Spleen (tissue), 11 donors: ENCODE data around the gene SLC9C1. TPM values are rescaled to one million over a fixed set of nuclear protein-coding genes. Genes with fewer than 3 reads are reported as not detected.

Source experiments
- DNase-seq: peaks from one replicate; pipeline ENCODE4 v3.0.0-alpha.2; 2020
- H3K27ac ChIP-seq, 8 donors: fragments of 200-600 bp; sonication (generic) in 7 of 8; 1 replicate in 4 of 8; 2 replicates in 4 of 8; pipeline versions ENCODE4 v1.5.0 to v1.8.0; 2016 to 2021; ENCODE audit warnings: inconsistent platforms in 4 of 8, mild to moderate bottlenecking in 4 of 8, moderate library complexity in 1 of 8
- H3K27me3 ChIP-seq, 7 donors: fragments of 200-600 bp; sonication (generic) in 6 of 7; replicated peaks in 1 of 7; 1 replicate in 4 of 7; 2 replicates in 3 of 7; pipeline versions ENCODE4 v1.5.0 to v1.8.0; 2016 to 2021; ENCODE audit warnings: inconsistent platforms in 3 of 7, mild to moderate bottlenecking in 1 of 7
- H3K36me3 ChIP-seq, 6 donors: fragments of 200-600 bp; sonication (generic) in 5 of 6; 1 replicate in 4 of 6; 2 replicates in 2 of 6; pipeline versions ENCODE4 v1.5.0 to v1.8.0; 2016 to 2021; ENCODE audit warnings: inconsistent platforms in 2 of 6
- H3K4me1 ChIP-seq, 6 donors: fragments of 200-600 bp; sonication (generic) in 5 of 6; 1 replicate in 3 of 6; 2 replicates in 3 of 6; pipeline versions ENCODE4 v1.5.0 to v1.8.0; 2016 to 2021; ENCODE audit warnings: inconsistent platforms in 3 of 6
- H3K4me3 ChIP-seq, 8 donors: fragments of 200-600 bp; sonication (generic) in 7 of 8; 1 replicate in 4 of 8; 2 replicates in 4 of 8; pipeline versions ENCODE4 v1.5.0 to v1.8.0; 2016 to 2021; ENCODE audit warnings: inconsistent platforms in 4 of 8, mild to moderate bottlenecking in 4 of 8, moderate library complexity in 2 of 8
- H3K9me3 ChIP-seq, 8 donors: fragments of 200-600 bp; sonication (generic) in 7 of 8; 1 replicate in 4 of 8; 2 replicates in 4 of 8; pipeline versions ENCODE4 v1.5.0 to v1.8.0; 2016 to 2021; ENCODE audit warnings: inconsistent platforms in 4 of 8
- CTCF ChIP-seq, 11 experiments: fragments of 200-600 bp in 7 of 11; fragments of 450-650 bp in 4 of 11; sonication (generic) in 4 of 11; IDR thresholded peaks in 8 of 11; conservative IDR thresholded peaks in 3 of 11; 1 replicate in 7 of 11; 2 replicates in 4 of 11; pipeline versions ENCODE4 v1.4.0 to v1.8.0; 2016 to 2021; ENCODE audit warnings: antibody characterized with exemption in 11 of 11, inconsistent platforms in 4 of 11, mild to moderate bottlenecking in 1 of 11
- POLR2A ChIP-seq, 3 donors: fragments of 450-650 bp; IDR thresholded peaks; one replicate each; pipeline ENCODE4 v1.5.1; 2017; ENCODE audit warnings: antibody characterized with exemption in 3 of 3, mild to moderate bottlenecking in 1 of 3
- POLR2AphosphoS5 ChIP-seq, 3 donors: sonication (generic); formaldehyde crosslinking; IDR thresholded peaks; one replicate each; pipeline ENCODE4 v1.5.1; 2017; ENCODE audit warnings: antibody characterized with exemption in 3 of 3
- WGBS, 5 donors: extraction: QIAGEN DNeasy Blood & Tissue Kit in 3 of 5; methylation state at CpG; one replicate each; pipeline versions ENCODE4 v1.1.5 to v1.1.7; 2013 to 2018; 5-methylcytosine and 5-hydroxymethylcytosine counted together
- intact Hi-C: fragments of 100-400 bp; cut with DNase I; formaldehyde crosslinking; loops from one replicate; pipeline ENCODE4 v1.15.0; 2023; ENCODE audit warnings: low total_unique reads
- polyA plus RNA-seq, 3 donors: library from polyadenylated mRNA; stranded (reverse); fragments of 200-250 nt; gene quantifications; one replicate each; pipeline ENCODE4 v1.2.1, GENCODE V29; 2013
- total RNA-seq, 7 donors: library from RNA; depleted of rRNA in 3 of 7; stranded (reverse); fragments of >200 nt in 3 of 7; fragmentation: NEBNext Ultra II Directional in 4 of 7; extraction: Animal tissue kit (Norgen Biotek cat#: 25700) in 4 of 7; gene quantifications; one replicate each; pipeline versions ENCODE4 v1.1.0 to v1.2.1, GENCODE V29; 2016 to 2021
- donor health status: healthy with polysubstance abuse.
- donor health status: DM: no; HTN: no; CAD: no; lungs with moderate emphysema.
- donor health status: DM: no; HTN: no; CAD: no.
- donor health status: Bipolar disorder and iron deficiency.
- donor health status: healthy.
- donor health status: DM: no; HTN: no; CAD: no.
- donor health status: DM: yes; HTN: yes; CAD: no.

Gene SLC9C1
- total and polyA plus RNA-seq, 10 donors = 0.05 to 0.18 TPM; not detected in 8

GRCh38 chr3:112327371-112327951 is 33.4 kb upstream of the SLC9C1 start:
- H3K27ac ChIP-seq = no peak overlapping the region
- H3K4me1 ChIP-seq = peaks cover 0 to 7% (median 3%) of the 10 kb centered on the region in 6 donors
- no peak for TF ChIP-seq POLR2A (IDR thresholded peaks at IDR 0.05)
- TF ChIP-seq POLR2AphosphoS5 (IDR thresholded peaks at IDR 0.05) = no peak
- peak; percentile 38 to 73 (median 64) for TF ChIP-seq CTCF (IDR thresholded peaks at IDR 0.05 in 8 of 11, conservative IDR thresholded peaks at IDR 0.05 in 3 of 11)
- no peak overlapping the region for H3K4me3 ChIP-seq
- intact Hi-C loops = loop anchor here (5.0 kb wide), 1 partner anchor 190 kb away; no protein-coding TSS in a partner anchor
- peaks cover 0 to 3% (median 0%) of the 10 kb centered on the region in 7 donors for H3K27me3 ChIP-seq
- WGBS, 5 donors = 1 to 4% (median 2%) methylated on average over 2 of the region's 2 CpGs
- no peak for DNase-seq
- no peaks in the 10 kb centered on the region for H3K9me3 ChIP-seq
- no peaks in the 10 kb centered on the region for H3K36me3 ChIP-seq

GRCh38 chr3:112321867-112322652 is 28.0 kb upstream of the SLC9C1 start:
- WGBS, 5 donors = 73 to 87% (median 80%) methylated on average over 5 of the region's 5 CpGs
- H3K27ac ChIP-seq = no peak overlapping the region
- no peak overlapping the region for H3K4me3 ChIP-seq
- H3K27me3 ChIP-seq = no peaks in the 10 kb centered on the region
- DNase-seq = no peak
- H3K36me3 ChIP-seq = no peaks in the 10 kb centered on the region
- TF ChIP-seq POLR2AphosphoS5 (IDR thresholded peaks at IDR 0.05) = no peak
- TF ChIP-seq CTCF (IDR thresholded peaks at IDR 0.05 in 8 of 11, conservative IDR thresholded peaks at IDR 0.05 in 3 of 11) = no peak
- no peak for TF ChIP-seq POLR2A (IDR thresholded peaks at IDR 0.05)
- peaks cover 0 to 5% (median 0%) of the 10 kb centered on the region in 6 donors for H3K4me1 ChIP-seq
- intact Hi-C loops = no loop called here
- peaks cover 0 to 2% (median 0%) of the 10 kb centered on the region in 8 donors for H3K9me3 ChIP-seq

- no peak overlapping the region for H3K27ac ChIP-seq
- H3K27me3 ChIP-seq = no peaks in the 10 kb centered on the region
- DNase-seq = no peak
- H3K4me3 ChIP-seq = no peak overlapping the region
- H3K9me3 ChIP-seq = peaks cover 0 to 15% (median 10%) of the 10 kb centered on the region in 8 donors
- no peaks in the 10 kb centered on the region for H3K36me3 ChIP-seq
- no peak for TF ChIP-seq CTCF (IDR thresholded peaks at IDR 0.05 in 8 of 11, conservative IDR thresholded peaks at IDR 0.05 in 3 of 11)
- TF ChIP-seq POLR2AphosphoS5 (IDR thresholded peaks at IDR 0.05) = no peak
- no peak for TF ChIP-seq POLR2A (IDR thresholded peaks at IDR 0.05)
- intact Hi-C loops = no loop called here
- peaks cover 0 to 5% (median 0%) of the 10 kb centered on the region in 6 donors for H3K4me1 ChIP-seq
- 48 to 70% (median 54%) methylated on average over 1 of the region's 1 CpG for WGBS, 5 donors
Measured at GRCh38 chr3:112320691-112321090, 26.7 kb upstream of the SLC9C1 start.
